Left forelimb (tissue), 1 donor: ENCODE results near the gene GRK6.

Experiments
- DNase-seq: peaks from one replicate; pipeline ENCODE4 v3.0.0-alpha.2; 2018; ENCODE audit warnings: low spot score

Gene GRK6

DNA sequence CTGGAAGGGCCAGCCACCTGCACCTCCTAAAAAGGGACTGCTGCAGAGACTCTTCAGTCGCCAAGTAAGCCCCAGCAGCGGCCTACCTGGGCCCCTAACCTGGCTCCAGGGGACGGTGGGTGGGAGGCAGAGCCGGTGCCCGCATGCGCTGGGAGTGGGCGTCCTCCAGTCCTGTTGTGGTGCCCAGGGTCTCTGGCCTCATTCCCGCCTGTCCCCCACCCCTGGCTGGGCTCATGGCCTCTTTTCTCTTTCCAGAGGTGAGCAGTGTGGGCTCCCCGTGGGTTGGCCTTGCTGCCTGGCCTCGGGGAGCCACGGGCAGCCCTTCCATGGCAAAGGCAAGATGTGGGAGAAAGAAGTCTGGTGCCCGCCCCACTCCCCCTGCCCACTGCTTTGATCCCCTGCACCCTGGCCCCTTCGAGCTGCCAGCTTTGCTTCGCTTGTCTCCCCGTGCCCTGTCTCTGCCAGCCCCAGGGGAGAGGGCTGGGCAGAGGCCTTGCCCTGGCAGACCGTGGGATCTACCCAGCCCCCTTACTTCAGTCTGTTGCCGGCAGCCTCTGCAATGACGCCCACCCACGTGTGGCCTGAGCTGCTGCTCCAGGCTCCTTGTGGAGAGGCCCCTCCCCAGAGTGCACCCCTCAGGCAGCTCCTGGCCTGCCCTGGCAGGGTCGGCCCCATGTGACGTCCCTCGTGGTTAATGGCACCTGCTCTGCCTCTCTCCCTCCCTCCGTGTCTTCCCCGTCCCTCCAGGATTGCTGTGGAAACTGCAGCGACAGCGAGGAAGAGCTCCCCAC lies 14.7 kb downstream of the GRK6 start:
- no peak for DNase-seq

GRCh38 chr5:177442066-177442826 lies 15.8 kb downstream of the GRK6 start:
- DNase-seq: no peak

GRCh38 chr5:177443144-177443983 lies 16.9 kb downstream of the GRK6 start:
- DNase-seq: no peak

- peak; percentile 64 for DNase-seq
These were observed 17.9 kb downstream of the GRK6 start for GRCh38 chr5:177444106-177445051.

DNA sequence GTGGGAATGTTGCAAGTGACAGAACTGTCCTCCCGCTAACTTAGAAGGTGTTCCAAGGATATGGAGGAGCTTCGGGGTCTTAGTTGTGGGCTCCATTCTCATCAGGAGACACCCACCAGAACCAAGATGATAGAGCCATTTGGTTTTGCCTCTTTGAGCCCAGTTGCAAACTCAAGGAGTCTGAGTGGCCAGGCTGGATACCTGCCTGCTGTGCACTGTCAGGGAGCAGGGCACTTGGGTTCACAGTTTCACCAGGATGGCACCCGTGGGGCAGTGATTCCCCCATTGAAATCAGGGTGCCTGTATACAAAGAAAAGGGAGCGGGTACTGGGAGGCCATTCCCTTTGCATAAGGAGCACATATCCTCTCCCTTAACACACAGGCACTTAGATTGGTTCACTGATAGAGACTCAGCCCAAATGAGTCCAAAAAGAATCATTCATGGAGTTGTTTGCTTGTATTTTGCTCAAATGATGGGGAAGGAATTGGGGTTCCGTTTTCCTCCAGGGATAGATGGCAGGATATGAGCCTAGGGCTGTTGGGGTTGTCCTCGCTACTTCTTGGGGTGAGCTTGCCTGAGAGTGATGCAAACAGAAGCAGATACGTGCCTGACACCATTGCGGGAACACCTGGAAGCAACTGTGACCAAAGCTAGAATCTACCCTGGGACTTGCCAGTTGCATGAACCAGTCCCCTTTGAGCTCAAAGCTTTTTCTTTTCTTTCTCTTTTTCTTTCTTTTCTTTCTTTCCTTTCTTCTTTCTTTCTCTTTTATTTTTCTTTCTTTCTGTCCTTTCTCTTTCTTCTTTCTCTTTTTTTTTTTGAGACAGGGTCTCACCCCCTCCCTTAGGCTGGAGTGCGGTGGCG lies 18.8 kb downstream of the GRK6 start:
- DNase-seq: no peak

DNA sequence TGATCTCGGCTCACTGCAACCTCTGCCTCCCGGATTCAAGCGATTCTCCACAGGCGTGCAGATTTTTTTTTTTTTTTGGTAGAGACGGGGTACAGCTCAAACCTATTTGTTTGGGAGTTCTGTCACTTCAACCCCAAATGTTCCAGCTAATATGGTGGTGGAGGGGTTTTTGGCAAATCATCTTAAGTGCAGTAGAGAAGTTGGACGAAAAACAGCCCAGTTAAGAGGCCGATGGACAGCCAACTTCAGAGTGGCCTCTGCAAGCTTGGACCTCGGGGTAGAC lies 19.4 kb downstream of the GRK6 start:
- DNase-seq: no peak

DNA sequence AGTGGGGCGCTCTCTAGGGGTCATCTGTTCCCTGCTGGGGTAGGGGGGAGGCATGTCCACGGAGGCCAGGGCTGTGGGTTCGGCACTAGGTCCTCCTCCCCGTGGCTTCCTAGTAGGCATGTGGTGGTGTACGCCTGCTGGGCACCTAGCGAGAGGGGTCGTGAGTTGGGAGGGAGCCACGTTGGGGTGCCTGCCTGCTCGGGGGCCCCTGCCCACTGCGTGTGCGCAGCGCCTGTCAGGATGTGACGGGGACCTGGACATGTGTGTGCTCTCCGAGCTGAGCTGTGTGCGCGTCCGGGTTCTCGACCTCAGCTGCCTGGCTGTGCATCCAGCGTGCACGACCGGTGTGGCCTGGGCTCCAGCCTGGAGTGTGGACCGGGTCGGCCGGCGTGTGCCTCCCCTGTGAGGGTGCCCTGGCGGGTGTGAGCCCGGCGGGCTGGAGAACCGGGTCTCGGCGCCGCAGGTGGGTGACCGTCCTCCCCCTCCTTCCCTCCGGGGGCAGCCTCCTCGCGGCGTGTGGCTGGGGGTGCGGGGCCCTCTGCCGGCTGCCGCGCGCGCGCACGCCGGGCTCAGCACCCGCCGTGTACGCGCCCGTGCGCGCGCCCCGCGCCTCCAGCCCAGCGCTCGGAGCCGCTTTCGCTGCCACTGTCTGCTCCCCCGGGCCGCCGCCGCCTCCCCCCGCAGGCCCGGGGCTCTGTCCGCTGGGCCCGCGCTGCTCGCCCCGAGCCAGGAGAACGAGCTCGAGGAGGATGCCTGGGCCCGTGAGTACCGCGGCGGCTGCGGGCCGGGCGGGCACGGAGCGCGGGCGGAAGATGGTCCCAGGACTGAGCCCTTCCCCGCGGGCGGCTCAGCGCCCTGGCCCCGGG lies 20.0 kb downstream of the GRK6 start, which contains the start of gene PRR7:
Gene PRR7 (plus strand): TSS at position 615 of the 866 bp plus-strand sequence. CDS start 8,254 bp downstream, outside the sequence.
- DNase-seq: no peak

GRCh38 chr5:177447066-177447610 lies 20.7 kb downstream of the GRK6 start:
- no peak for DNase-seq

DNA sequence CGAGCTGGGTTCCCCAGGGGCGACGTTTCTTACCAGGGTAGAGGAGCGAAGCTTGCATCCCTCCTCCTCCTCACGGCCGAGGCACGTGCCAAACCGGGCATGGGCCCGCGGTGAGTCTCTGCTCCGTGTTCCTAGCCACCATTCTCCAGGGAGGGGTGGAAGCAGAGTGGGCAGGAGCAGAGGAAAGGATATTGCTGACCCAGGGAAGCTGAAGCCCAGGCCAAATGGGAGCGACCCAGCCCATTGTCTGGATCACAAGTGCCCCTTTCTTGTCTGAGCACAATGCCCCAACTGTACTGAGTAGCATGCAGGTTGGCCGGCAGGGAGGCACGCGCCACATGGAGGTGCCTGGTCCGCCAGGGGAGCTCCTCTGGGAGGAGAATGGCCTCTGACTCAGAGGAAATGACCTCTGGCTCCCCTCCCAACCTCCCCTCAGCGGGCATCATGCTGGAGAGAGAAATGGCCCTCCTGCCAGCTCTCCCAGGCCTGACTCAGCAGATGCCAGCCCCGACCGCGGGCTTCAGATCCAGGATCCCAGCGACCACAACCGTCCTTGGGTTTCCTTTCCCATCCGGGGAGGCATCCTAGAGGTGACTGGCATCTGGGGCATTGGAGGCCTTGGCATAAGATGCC lies 21.3 kb downstream of the GRK6 start:
- no peak for DNase-seq

DNA sequence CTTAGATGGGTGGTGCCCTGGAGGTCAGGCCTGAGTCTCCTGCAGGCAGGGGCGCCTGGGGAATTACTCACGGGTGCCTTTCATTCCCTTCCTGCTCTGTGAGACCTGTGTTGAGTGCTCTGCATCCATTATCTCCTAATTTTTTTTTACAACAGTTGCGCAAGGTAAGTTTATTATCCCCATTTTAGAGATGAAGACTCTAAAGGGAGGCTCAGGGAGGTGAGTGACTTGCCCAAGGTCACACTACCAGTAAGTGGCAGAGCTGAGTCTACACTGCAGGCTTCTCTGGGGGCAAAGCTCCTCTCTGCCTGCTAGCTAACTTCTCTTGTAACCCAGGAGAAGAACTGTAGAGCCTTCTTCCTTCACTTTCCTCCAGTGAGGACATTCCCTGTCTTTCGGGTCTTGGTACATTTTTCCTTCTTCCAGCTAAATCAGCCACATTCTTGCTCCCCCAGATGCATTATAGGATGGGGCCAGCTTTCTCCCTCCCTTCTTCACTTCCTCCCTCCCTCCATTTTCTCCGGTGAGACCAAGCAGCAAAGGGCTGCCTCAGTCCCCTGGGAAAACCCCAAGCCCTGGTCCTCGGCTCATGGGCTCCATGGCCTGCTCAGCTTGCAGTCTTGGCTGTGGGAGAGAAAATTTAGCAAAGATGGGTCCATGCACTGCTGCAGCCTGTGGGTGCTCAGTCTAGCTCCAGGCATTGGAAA lies 21.9 kb downstream of the GRK6 start:
- DNase-seq: no peak

DNA sequence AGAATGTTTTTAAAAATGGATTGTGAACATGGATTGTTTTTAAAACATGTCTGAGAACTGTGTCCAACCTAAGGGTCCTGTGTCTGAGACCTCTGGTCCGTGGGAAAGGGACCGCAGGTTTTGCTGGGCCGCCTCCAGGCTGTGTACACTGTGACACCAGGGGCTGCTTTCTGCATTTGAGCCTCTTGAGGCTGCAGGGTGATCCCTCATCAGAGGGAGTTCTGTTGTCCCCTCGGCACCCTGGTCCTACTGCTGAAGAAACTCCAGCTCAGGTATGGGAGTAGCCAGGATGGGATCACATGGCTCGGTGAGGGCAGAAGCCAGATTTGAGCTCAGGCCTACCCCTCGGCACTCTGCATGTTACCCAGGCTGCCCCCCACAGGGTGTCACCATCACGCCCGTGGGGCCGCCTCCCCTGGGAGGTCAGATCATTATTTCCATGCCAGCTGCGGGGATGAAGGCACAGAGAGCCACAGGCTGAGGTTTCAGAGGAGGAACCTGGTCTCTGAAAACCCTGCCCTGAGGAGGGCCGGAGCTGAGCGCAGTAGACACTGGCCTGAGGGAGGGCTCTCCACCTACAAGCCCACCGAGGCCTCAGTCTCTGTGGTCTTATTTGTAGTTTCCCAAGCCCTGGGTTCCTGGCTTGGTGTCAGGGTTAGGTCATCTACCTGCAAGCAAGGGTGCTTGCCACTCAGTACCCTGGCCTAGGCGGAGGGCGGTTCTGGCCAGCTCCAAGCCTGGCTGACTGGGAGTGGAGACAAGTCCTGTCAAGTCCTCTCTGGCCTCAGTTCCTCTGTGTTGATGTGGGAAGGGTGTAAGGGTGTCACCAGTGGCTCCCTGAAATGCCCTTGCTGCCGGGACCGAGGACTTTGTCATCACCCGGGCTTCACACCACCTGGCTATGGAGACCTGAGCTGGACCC lies 22.9 kb downstream of the GRK6 start:
- DNase-seq: no peak

DNA sequence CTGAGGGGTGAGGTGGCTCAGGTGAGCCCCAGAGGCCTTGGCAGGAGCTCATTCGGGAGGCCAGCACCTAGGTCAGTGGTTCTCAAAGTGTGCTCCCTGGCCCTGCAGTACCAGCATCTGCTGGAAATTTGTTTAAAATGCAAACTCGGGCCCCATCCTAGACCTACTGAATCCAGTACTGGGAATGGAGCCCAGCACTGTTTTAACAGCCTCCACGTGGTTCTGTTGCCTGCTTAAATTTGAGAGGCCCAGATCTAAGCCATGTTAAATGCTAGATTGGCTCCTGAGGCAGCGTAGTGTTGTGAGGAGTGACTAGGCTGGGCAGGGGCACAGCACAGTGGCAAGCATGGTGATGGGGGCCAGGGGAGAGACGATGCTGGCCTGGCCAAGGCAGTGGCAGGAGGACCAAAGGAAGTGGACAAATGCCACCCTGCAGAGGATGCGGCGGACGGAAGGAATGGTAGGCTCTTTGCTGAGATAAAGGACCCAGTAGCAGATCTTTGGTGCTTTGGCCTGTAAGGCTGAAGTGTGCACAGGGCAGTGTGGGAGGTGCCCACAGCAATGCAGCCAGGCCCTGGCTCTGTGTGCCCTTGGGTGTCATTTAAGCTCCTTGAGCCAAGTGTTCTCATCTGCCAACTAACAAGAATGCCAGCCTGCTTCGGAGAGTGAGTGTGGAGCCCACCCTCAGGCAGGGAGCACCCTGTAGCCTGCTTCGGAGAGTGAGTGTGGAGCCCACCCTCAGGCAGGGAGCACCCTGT lies 24.4 kb downstream of the GRK6 start:
- no peak for DNase-seq

DNA sequence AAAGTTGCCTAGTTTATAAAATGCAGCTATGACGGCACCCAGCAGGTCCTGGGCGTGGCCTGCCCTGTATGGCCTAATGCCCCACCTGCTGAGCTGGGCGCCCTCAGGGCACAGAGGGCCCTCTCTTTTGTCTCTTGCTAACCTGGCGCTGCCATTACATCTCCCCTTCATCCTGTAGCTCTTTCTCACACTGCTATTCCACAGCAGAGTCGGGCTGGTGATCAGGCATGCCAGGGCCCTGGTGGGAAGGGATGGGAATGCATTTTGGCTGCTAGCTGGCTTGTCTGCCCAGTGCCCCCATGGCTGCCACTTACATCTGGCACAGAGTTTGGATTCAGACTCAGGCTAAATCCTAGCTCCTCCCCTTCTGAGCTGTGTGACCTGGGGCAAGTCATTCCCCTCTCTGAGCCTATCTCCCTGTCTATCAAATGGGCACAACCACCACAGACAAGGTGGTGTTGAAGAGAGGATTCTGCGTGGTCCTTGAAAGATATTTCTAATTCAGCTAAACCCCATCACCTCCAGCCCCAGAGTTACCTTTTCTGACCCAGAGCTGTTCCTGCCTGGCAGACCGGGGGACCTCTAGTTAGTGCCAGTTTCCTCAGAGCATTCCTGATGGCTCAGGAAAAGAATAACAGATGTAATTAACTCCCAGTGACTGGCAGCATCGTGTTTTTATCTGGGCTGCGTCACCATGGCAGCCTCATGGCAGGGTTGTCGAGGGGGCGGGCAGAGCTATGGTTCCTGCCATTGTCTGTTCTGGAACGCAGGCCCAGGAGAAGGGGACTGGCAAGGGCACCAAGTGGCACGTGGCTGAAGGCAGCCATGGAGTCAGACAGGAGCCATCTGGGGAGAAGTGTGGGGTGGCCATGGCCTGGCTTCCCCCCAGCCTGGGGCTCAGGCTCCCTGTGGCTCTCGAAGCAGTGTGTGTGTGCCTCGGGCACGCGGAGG lies 26.5 kb downstream of the GRK6 start:
- no peak for DNase-seq

DNA sequence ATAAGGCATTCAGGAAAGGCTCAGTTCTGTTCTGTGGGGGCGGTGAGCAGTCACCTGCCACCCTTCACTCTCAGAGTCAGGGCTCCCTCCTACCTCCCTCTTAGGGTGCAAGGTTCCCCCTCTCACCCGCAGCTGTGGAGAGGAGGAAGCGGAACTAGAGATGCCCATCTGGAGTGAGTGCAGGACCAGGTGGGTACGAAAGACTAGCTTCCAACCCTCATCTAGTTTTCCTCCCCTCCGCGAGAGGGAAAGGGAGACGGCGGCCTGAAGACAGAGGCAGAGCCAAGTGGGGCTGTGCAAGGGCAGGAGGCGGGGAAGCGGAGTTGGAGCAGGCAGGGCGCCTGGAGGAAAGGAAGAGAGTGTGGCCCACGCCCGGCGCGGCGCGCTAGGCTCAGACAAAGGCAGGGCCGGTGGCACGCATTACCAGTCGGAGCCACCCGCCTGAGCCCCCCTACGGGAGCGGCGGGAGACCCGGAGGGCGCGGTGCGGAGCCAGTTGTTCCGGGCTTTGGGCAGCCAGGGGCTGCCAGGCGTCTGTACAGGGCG lies 27.4 kb downstream of the GRK6 start:
- no peak for DNase-seq
